ENCODE measurements around the gene OAS1. TPM values are rescaled to one million over a fixed set of nuclear protein-coding genes. Genes with fewer than 3 reads are reported as not detected.

The OAS1 gene
- total RNA-seq, result 0.75 and 5.3 TPM in 2 replicates

DNA sequence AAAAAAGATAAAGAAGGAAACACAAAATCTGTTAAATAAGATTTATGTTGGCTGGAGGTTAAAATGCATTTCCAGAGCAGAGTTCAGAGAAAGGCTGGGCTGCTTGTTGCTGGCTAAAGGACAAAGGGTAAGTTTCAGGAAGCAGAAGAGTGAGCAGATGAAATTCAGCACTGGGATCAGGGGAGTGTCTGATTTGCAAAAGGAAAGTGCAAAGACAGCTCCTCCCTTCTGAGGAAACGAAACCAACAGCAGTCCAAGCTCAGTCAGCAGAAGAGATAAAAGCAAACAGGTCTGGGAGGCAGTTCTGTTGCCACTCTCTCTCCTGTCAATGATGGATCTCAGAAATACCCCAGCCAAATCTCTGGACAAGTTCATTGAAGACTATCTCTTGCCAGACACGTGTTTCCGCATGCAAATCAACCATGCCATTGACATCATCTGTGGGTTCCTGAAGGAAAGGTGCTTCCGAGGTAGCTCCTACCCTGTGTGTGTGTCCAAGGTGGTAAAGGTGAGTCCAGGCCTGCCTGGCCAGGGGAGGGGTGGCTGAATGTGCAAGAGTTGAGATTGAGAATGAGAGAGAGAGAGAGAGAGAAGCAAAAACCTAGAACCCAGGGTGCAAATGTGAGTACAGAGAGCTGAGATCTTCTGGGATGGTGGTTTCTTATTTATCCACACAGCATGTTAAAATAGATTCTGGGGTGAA is at the start of gene OAS1:
Gene OAS1, plus strand, starts transcription at position 251 of the 703 bp plus-strand sequence. Its CDS starts 78 bp downstream, at position 329.

DNA sequence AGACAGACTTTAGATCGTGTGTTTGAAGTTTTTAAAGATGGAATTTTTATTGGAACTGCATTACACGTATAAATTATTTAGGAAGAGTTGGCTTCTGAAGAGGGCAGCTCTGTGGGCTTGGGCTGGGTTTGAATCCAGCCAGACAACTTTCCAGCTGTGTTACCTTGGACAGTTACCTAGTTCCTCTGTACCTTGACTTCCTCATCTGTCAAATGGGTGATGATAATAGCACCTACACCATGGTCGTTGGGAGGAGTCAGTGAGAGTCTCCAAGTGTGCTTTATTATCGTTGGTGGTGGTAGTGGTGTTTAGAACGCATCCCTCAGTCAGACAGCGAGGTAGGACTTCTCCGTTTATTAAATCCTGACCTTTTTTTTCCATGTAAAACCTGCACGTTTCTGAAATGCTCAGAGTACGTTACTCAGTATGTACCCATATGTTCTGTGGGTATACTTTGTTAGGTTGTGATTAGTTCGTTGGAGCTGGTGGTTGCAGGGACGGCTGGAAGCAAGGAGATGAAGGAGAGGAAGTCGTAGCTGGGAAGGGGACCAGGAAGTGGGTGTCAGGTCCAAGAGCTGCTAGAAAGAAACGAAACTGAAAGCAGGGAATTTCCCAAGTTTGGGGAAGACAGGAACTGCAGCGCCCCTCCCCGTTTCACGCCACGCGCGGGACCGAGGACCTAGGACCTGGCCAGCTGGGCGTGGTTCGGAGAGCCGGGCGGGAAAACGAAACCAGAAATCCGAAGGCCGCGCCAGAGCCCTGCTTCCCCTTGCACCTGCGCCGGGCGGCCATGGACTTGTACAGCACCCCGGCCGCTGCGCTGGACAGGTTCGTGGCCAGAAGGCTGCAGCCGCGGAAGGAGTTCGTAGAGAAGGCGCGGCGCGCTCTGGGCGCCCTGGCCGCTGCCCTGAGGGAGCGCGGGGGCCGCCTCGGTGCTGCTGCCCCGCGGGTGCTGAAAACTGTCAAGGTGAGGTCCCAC is 31.3 kb downstream of the OAS1 start, which contains the start of gene OAS3:
Gene OAS3, plus strand, starts transcription at position 734 of the 979 bp plus-strand sequence. Its CDS starts 57 bp downstream, at position 791.

Other genes with a start within 250 kb of the OAS1 start
- gene RPH3A, start 115.2 kb upstream of the OAS1 start, total RNA-seq, result not detected in 2 replicates
- 5.0 and 6.3 TPM in 2 replicates for gene OAS3, start 31.5 kb downstream of the OAS1 start, total RNA-seq
- gene OAS2, start 71.6 kb downstream of the OAS1 start, total RNA-seq, result 11.3 and 12.3 TPM in 2 replicates
- gene DTX1, start 149.8 kb downstream of the OAS1 start, total RNA-seq, result not detected in 2 replicates
- not detected in 2 replicates for gene RASAL1, start 228.8 kb downstream of the OAS1 start, total RNA-seq
- gene CFAP73, start 242.8 kb downstream of the OAS1 start, total RNA-seq, result not detected in 2 replicates

Data from aortic smooth muscle cell (primary cell).